Stomach smooth muscle (tissue), 2 donors: ENCODE results near the gene GALNT5.

Source experiments
- H3K27ac ChIP-seq: one replicate; pipeline ENCODE4 v1.7.0; 2013; ENCODE audit warnings: mild to moderate bottlenecking, low read length, inconsistent platforms
- H3K27me3 ChIP-seq, 2 donors: one replicate each; pipeline ENCODE4 v1.7.0; 2013; ENCODE audit warnings: low read length in 2 of 2; ENCODE audit not compliant: insufficient read depth in 2 of 2, control insufficient read depth in 1 of 2
- H3K36me3 ChIP-seq, 2 donors: one replicate each; pipeline ENCODE4 v1.7.0; 2013; ENCODE audit warnings: low read length in 2 of 2; ENCODE audit not compliant: control insufficient read depth in 2 of 2, insufficient read depth in 2 of 2
- H3K4me1 ChIP-seq: one replicate; pipeline ENCODE4 v1.7.0; 2013; ENCODE audit warnings: low read length; ENCODE audit not compliant: control insufficient read depth, insufficient read depth
- H3K4me3 ChIP-seq, 2 donors: one replicate each; pipeline ENCODE4 v1.7.0; 2013; ENCODE audit warnings: low read length in 2 of 2
- H3K9ac ChIP-seq, 2 donors: one replicate each; pipeline ENCODE4 v1.7.0; 2013; ENCODE audit warnings: low read length in 2 of 2, mild to moderate bottlenecking in 1 of 2
- H3K9me3 ChIP-seq, 2 donors: one replicate each; pipeline ENCODE4 v1.7.0; 2013; ENCODE audit warnings: low read length in 2 of 2; ENCODE audit not compliant: control insufficient read depth in 2 of 2
- donor health status: healthy.
- donor health status: Pancreatic carcinoma.

GALNT5 gene

DNA sequence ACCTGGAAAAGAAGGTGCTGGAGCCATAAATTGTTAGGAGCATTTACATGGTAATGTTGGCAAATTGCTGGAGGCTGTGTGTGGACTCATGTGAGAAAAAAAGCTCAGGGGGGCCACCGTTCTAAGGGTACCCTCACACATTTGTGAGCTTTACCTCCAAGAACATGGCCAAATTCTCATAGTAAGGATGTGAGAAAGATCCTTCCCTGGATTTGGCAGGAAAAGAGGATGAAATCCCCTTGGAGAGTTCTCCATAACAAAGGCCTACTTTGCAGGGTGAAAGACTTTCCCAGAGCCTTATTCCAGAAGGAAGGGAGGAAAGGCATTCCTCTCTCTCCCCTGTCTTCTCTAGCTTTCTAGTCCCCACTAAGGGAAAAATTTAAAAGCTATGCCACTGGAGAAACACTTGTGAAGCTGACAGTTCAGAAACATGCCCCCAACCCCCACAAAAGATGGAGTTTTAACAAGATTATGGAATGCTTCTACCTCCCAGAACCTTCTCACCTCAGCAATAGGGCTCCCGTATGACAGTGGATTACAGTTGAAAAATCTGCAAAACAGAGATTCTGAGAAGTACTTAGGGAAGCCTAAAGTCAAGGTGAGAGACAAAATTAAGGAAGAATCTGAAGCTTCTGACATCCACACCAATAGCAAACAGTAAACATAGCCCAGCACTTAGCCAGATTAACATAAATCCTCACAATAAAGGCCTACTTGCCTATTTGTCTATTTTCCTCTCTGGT is 88.3 kb downstream of the GALNT5 start:
- Histone ChIP-seq H3K4me1 (no peaks in the 10 kb centered on the region), H3K27me3 (no peaks in the 10 kb centered on the region), H3K4me3 (no peak overlapping the region), H3K36me3 (no peaks in the 10 kb centered on the region), H3K27ac (no peak overlapping the region), H3K9ac (no peak overlapping the region), H3K9me3 (peaks cover 0 to 3% of the 10 kb centered on the region in 2 donors)

- no peak overlapping the region for H3K9ac ChIP-seq
- no peaks in the 10 kb centered on the region for H3K36me3 ChIP-seq
- no peak overlapping the region for H3K27ac ChIP-seq
- H3K4me1 ChIP-seq: no peaks in the 10 kb centered on the region
- H3K27me3 ChIP-seq: no peaks in the 10 kb centered on the region
- H3K4me3 ChIP-seq: no peak overlapping the region
- peaks cover 0 to 1% of the 10 kb centered on the region in 2 donors for H3K9me3 ChIP-seq
These were observed 90.9 kb downstream of the GALNT5 start for GRCh38 chr2:157348291-157348921.

- H3K27me3 ChIP-seq: no peaks in the 10 kb centered on the region
- no peak overlapping the region for H3K4me3 ChIP-seq
- no peaks in the 10 kb centered on the region for H3K4me1 ChIP-seq
- no peak overlapping the region for H3K9ac ChIP-seq
- H3K36me3 ChIP-seq: no peaks in the 10 kb centered on the region
- H3K9me3 ChIP-seq: no peaks in the 10 kb centered on the region
- no peak overlapping the region for H3K27ac ChIP-seq
These were observed 92.5 kb downstream of the GALNT5 start for GRCh38 chr2:157349949-157350515.

DNA sequence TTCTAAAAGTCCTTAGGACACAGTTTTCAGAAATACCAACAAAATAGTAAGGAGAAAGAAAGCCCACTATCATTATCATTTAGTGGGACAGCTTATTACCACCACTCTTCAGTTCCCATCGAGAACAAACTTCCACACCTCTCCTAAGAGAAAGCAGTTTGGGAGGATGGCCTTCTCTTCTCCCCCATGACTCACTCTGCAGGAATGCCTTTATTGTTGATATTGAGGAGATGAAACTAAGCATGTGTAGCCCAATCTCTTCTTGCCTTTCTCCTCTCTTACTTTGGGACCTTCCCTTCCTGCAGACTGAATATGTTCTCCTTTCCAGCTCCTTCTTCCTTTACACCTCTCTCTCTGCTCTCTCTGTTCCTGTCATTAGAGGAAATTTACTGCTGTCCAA is 98.1 kb downstream of the GALNT5 start:
- Histone ChIP-seq H3K4me3 (no peak overlapping the region), H3K9ac (no peak overlapping the region), H3K36me3 (no peaks in the 10 kb centered on the region), H3K9me3 (no peaks in the 10 kb centered on the region), H3K27ac (no peak overlapping the region), H3K27me3 (no peaks in the 10 kb centered on the region), H3K4me1 (no peaks in the 10 kb centered on the region)

DNA sequence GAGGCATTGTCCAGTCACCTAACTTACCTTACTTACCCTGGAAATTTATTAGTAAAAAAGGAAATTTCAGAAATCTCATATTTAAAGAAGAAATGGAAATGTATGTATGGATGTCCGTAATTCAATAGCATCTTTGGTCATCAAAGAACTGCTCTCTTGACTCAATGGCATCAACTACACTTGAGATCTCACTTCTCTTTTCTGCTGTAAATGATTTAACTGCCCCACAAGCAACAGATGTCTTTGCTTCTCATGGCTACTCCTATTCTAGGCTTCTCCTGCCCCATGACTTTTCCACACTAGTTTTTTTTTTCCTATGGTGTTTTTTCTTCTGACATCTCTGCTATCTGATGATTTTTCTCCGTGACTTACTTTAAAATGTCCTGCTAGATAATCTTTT is 102.1 kb downstream of the GALNT5 start:
- Histone ChIP-seq H3K4me1 (no peaks in the 10 kb centered on the region), H3K27me3 (no peaks in the 10 kb centered on the region), H3K4me3 (no peak overlapping the region), H3K9ac (no peak overlapping the region), H3K36me3 (no peaks in the 10 kb centered on the region), H3K27ac (no peak overlapping the region), H3K9me3 (no peaks in the 10 kb centered on the region)

DNA sequence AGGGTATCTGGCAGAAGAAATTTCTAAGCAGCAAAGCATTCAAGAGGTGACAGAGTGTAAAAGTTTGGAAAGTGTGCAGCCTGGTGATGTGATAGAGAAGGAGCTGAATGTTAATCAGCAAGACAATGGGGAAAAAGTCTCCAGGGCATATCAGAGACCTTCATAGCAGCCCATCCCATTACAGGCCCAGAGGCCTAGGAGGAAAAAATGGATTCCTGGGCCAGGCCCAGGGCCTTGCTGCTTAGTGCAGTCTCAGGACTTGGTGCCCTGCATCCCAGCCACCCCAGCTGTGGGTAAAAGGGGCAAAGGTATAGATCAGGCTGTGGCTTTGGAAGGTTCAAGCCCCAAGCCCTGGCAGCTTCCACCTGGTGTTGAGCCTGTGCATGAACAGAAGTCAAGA is 104.0 kb downstream of the GALNT5 start:
- no peaks in the 10 kb centered on the region for H3K36me3 ChIP-seq
- H3K9ac ChIP-seq: no peak overlapping the region
- H3K9me3 ChIP-seq: no peaks in the 10 kb centered on the region
- no peaks in the 10 kb centered on the region for H3K4me1 ChIP-seq
- no peak overlapping the region for H3K4me3 ChIP-seq
- no peak overlapping the region for H3K27ac ChIP-seq
- H3K27me3 ChIP-seq: no peaks in the 10 kb centered on the region

DNA sequence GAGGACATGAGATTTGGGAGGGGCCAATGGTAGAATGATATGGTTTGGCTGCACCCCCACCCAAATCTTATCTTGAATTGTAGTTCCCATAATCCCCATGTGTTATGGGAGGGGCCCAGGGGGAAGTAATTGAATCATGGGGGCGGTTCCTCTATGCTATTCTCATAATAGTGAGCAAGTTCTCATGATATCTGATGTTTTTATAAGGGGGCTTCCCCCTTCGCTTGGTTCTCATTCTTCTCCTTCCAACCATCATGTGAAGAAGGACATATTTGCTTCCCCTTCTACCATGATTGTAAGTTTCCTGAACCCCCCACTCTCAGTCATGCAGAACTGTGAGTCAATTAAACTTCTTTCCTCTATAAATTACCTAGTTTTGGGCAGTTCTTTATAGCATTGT is 105.1 kb downstream of the GALNT5 start:
- H3K27me3 ChIP-seq: no peaks in the 10 kb centered on the region

DNA sequence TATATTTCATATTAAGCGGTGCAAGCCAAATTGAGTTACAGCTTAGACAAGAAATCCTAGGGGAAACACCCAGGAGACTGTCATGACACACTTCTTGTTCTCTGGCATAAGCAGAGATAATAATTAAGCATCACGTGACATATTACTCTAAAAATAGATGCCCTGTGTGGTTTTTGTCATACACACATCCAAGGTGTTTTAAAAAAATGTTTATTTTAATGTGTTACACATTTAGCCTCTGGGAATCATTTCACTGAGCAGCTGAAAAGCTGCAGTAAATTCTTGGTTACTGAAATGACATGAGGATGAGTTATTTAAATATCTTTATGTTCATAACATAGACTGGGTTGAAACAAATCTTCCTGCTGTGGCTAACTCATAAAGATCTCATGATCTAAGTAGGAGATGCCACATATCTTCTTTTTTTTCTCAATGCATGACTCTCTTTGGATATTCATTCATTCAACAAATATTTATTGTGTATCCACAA is 106.2 kb downstream of the GALNT5 start:
- Histone ChIP-seq H3K27ac (no peak overlapping the region), H3K4me3 (no peak overlapping the region), H3K9ac (no peak overlapping the region), H3K36me3 (no peaks in the 10 kb centered on the region), H3K4me1 (no peaks in the 10 kb centered on the region), H3K9me3 (no peaks in the 10 kb centered on the region), H3K27me3 (no peaks in the 10 kb centered on the region)

More for the DNA sequence above, 105.1 kb downstream of the GALNT5 start:
- H3K4me1 ChIP-seq: no peaks in the 10 kb centered on the region
- H3K9me3 ChIP-seq: no peaks in the 10 kb centered on the region
- H3K36me3 ChIP-seq: no peaks in the 10 kb centered on the region
- H3K4me3 ChIP-seq: no peak overlapping the region
- no peak overlapping the region for H3K9ac ChIP-seq
- no peak overlapping the region for H3K27ac ChIP-seq
